Measurements from ENCODE around the gene SLC38A9.

The SLC38A9 gene

DNA sequence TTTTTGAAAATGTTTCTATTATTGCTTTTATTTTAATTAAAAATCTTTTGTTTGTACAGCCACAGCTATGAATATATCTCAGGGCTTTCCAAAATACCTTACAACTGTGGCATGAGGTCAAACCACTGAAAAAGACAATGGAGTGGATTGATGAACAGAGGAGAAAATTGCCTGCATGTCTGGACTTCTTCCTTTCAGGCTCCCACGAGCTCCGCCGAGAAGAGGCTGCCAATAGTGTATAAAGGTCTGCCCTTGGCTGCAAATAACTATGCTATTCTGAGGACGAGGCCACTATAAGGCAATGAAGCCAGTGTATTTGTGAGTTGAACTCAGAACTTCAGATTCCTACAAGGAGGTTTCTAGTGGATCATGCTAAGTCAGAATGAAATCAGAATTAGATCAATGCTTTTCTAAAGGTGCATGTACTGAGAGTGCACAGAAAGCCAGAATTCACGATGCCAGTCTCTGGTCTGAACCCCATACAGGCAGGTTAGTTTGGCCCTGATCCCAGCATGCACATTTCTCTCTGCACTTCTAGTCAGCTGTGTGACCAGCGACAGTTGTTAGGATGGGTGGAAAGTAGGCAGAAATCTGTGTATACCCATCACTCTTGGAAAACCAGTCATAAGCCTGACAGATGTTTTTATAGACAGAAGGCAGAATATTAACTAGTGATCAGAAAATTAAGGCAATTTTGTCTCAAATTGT, 134.6 kb downstream of the SLC38A9 start:
- DNase-seq, result no peak

DNA sequence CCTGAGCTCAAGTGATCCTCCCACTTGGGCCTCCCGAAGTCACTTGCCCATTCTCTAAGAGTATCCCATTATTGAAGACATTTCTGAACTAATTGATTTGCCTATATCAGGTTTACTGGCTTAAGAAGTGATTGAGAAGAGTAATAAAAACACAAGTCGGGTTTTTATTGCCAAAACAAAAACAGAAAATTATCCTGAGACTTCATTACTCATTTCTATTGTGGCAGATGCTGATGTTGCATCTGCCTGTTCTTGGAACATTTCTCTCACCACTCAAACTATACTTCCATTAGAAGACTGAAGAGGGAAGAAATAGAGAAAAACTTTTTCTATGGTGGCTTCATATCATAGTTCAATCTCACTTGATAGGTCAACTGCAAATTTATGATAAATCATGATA, 135.5 kb downstream of the SLC38A9 start:
- DNase-seq, result no peak

Data from DMS79 treated with DMSO at 0.1 percent for 48 hours (cell line).